Hepatocyte (in vitro differentiated cells): ENCODE measurements around the gene KRT36. TPM values are rescaled to one million over a fixed set of nuclear protein-coding genes. Genes with fewer than 3 reads are reported as not detected.

Experiments
- DNase-seq: peaks from one replicate; pipeline ENCODE4 v3.0.0-alpha.2; 2016; ENCODE audit warnings: low spot score
- H2AFZ ChIP-seq: fragments of 200-600 bp; sonication (generic); 2 replicates; pipeline ENCODE4 v1.6.0; 2016; ENCODE audit warnings: antibody characterized with exemption, mild to moderate bottlenecking
- H3K27ac ChIP-seq: fragments of 200-600 bp; sonication (generic); 2 replicates; pipeline ENCODE4 v1.5.1; 2016; ENCODE audit warnings: mild to moderate bottlenecking
- H3K27me3 ChIP-seq: fragments of 200-600 bp; sonication (generic); 2 replicates; pipeline ENCODE4 v1.6.1; 2016
- H3K36me3 ChIP-seq: fragments of 200-600 bp; sonication (generic); replicated peaks from 2 replicates; pipeline ENCODE4 v1.5.1; 2016; ENCODE audit warnings: low read depth; ENCODE audit not compliant: insufficient read depth
- H3K4me1 ChIP-seq: fragments of 200-600 bp; sonication (generic); 2 replicates; pipeline ENCODE4 v1.5.1; 2016; ENCODE audit warnings: mild to moderate bottlenecking, moderate library complexity; ENCODE audit not compliant: insufficient read depth
- H3K4me2 ChIP-seq: fragments of 200-600 bp; sonication (generic); 2 replicates; pipeline ENCODE4 v1.6.0; 2016
- H3K4me3 ChIP-seq: fragments of 200-600 bp; sonication (generic); 2 replicates; pipeline ENCODE4 v1.5.1; 2016; ENCODE audit warnings: mild to moderate bottlenecking
- H3K79me2 ChIP-seq: fragments of 200-600 bp; sonication (generic); 2 replicates; pipeline ENCODE4 v1.6.0; 2017; ENCODE audit warnings: mild to moderate bottlenecking
- H3K9me2 ChIP-seq: fragments of 200-600 bp; sonication (generic); replicated peaks from 2 replicates; pipeline ENCODE4 v1.6.0; 2017; ENCODE audit warnings: mild to moderate bottlenecking; ENCODE audit not compliant: insufficient read depth
- H3K9me3 ChIP-seq: fragments of 200-600 bp; sonication (generic); 2 replicates; pipeline ENCODE4 v1.5.1; 2016; ENCODE audit warnings: low read depth, mild to moderate bottlenecking
- H4K20me1 ChIP-seq: fragments of 200-600 bp; sonication (generic); 2 replicates; pipeline ENCODE4 v1.6.0; 2016; ENCODE audit warnings: mild to moderate bottlenecking; ENCODE audit not compliant: insufficient read depth, poor library complexity, severe bottlenecking
- CTCF ChIP-seq: fragments of 200-600 bp; sonication (generic); IDR thresholded peaks from 2 replicates; pipeline ENCODE4 v1.5.1; 2016; ENCODE audit warnings: antibody characterized with exemption, mild to moderate bottlenecking; ENCODE audit not compliant: poor library complexity
- EZH2 ChIP-seq: fragments of 200-600 bp; sonication (generic); IDR thresholded peaks from 2 replicates; pipeline ENCODE4 v1.6.1; 2016; ENCODE audit warnings: antibody characterized with exemption, mild to moderate bottlenecking, borderline replicate concordance
- EZH2phosphoT487 ChIP-seq: fragments of 200-600 bp; sonication (generic); IDR thresholded peaks from one replicate; pipeline ENCODE4 v1.6.1; 2018; ENCODE audit warnings: antibody characterized with exemption, mild to moderate bottlenecking, low read depth, moderate library complexity; ENCODE audit not compliant: unreplicated experiment, severe bottlenecking
- WGBS: methylation state at CpG from one replicate; pipeline ENCODE4 v1.1.6; 2016; ENCODE audit warnings: low lambda C conversion rate; ENCODE audit errors: missing lambda C conversion rate; 5-methylcytosine and 5-hydroxymethylcytosine counted together
- polyA plus RNA-seq: library from polyadenylated mRNA; unstranded; fragments of >200 nt; fragmentation: Nextera tagmentation; extraction: Ambion mirVana; gene quantifications from 2 replicates; pipeline ENCODE4 v1.2.1, GENCODE V29; 2016
- total RNA-seq: library from RNA; depleted of rRNA; stranded (reverse); fragments of >200 nt; gene quantifications from 2 replicates; pipeline ENCODE4 v1.2.3, GENCODE V29; 2014

KRT36 gene
- total and polyA plus RNA-seq, 2 experiments from 2014 or later, result not detected

GRCh38 chr17:41481036-41481435, 8.7 kb downstream of the KRT36 start, which contains the start of gene KRT35:
TSS of gene KRT35 (minus strand) at chr17:41481151. CDS start at chr17:41481097, 54 bp downstream.
- Histone ChIP-seq H3K27ac (no peak within 1 kb of the TSS), H4K20me1 (no peaks in the 10 kb centered on the region), H3K79me2 (no peaks in the 10 kb centered on the region), H3K27me3 (no peaks in the 10 kb centered on the region), H2AFZ (no peak within 1 kb of the TSS), H3K4me3 (no peak within 1 kb of the TSS), H3K9me3 (no peaks in the 10 kb centered on the region), H3K36me3 (no peaks in the 10 kb centered on the region), H3K4me2 (no peak within 1 kb of the TSS), H3K9me2 (no peaks in the 10 kb centered on the region), H3K4me1 (peaks cover 8% of the 10 kb centered on the region)
- WGBS, result 95% methylated on average over 2 of the region's 2 CpGs
- no peak for DNase-seq
- no peak for TF ChIP-seq CTCF
- TF ChIP-seq EZH2phosphoT487, result no peak
- TF ChIP-seq EZH2, result no peak

GRCh38 chr17:41480581-41480980, 9.1 kb downstream of the KRT36 start:
- Histone ChIP-seq H3K27me3 (no peaks in the 10 kb centered on the region), H4K20me1 (no peaks in the 10 kb centered on the region), H3K9me3 (no peaks in the 10 kb centered on the region), H2AFZ (no peak overlapping the region), H3K27ac (no peak overlapping the region), H3K36me3 (no peaks in the 10 kb centered on the region), H3K79me2 (no peaks in the 10 kb centered on the region), H3K4me3 (no peak overlapping the region), H3K9me2 (no peaks in the 10 kb centered on the region), H3K4me1 (peaks cover 8% of the 10 kb centered on the region), H3K4me2 (no peak overlapping the region)
- WGBS, result 95% methylated on average over 9 of the region's 10 CpGs
- TF ChIP-seq EZH2phosphoT487 (no peak), EZH2 (no peak), CTCF (no peak)
- no peak for DNase-seq

GRCh38 chr17:41480136-41480535, 9.6 kb downstream of the KRT36 start:
- 44% methylated on average over 2 of the region's 2 CpGs for WGBS

More at GRCh38 chr17:41480136-41480535, 9.6 kb downstream of the KRT36 start:
- no peaks in the 10 kb centered on the region for H3K79me2 ChIP-seq
- TF ChIP-seq EZH2 (no peak), CTCF (no peak), EZH2phosphoT487 (no peak)
- no peaks in the 10 kb centered on the region for H3K9me2 ChIP-seq
- no peak overlapping the region for H2AFZ ChIP-seq
- H3K9me3 ChIP-seq, result no peaks in the 10 kb centered on the region
- no peak overlapping the region for H3K4me3 ChIP-seq
- H4K20me1 ChIP-seq, result no peaks in the 10 kb centered on the region
- no peak overlapping the region for H3K4me2 ChIP-seq
- no peak overlapping the region for H3K27ac ChIP-seq
- peaks cover 8% of the 10 kb centered on the region for H3K4me1 ChIP-seq
- no peaks in the 10 kb centered on the region for H3K36me3 ChIP-seq
- H3K27me3 ChIP-seq, result no peaks in the 10 kb centered on the region
- no peak for DNase-seq
